Liver (tissue), 9 donors: ENCODE measurements around the gene SMAD5. TPM values are rescaled to one million over a fixed set of nuclear protein-coding genes. Genes with fewer than 3 reads are reported as not detected.

Source experiments
- DNase-seq: peaks from one replicate; pipeline ENCODE4 v3.0.0-alpha.2; 2017; ENCODE audit warnings: low spot score
- H3K27ac ChIP-seq, 2 donors: one replicate each; pipeline ENCODE4 v1.7.0; 2013; ENCODE audit warnings: inconsistent platforms in 2 of 2, low read length in 2 of 2, control low read depth in 1 of 2, low read depth in 1 of 2, mild to moderate bottlenecking in 1 of 2
- H3K27me3 ChIP-seq, 4 donors: one replicate each; pipeline versions ENCODE4 v1.6.1 to v1.7.0; 2013; ENCODE audit warnings: low read length in 3 of 4, inconsistent platforms in 1 of 4, mild to moderate bottlenecking in 1 of 4, moderate library complexity in 1 of 4; ENCODE audit not compliant: control insufficient read depth in 4 of 4, insufficient read depth in 4 of 4
- H3K36me3 ChIP-seq, 4 donors: one replicate each; pipeline versions ENCODE4 v1.6.1 to v1.7.0; 2013; ENCODE audit warnings: low read length in 3 of 4, mild to moderate bottlenecking in 3 of 4, low read depth in 1 of 4, moderate library complexity in 1 of 4; ENCODE audit not compliant: control insufficient read depth in 4 of 4, insufficient read depth in 3 of 4
- H3K4me1 ChIP-seq, 4 donors: one replicate each; pipeline versions ENCODE4 v1.6.1 to v1.7.0; 2013; ENCODE audit warnings: low read length in 3 of 4, mild to moderate bottlenecking in 3 of 4, moderate library complexity in 1 of 4; ENCODE audit not compliant: control insufficient read depth in 4 of 4, insufficient read depth in 4 of 4
- H3K4me3 ChIP-seq, 3 donors: one replicate each; pipeline versions ENCODE4 v1.6.1 to v1.7.0; 2013; ENCODE audit warnings: low read length in 3 of 3, control low read depth in 1 of 3, low read depth in 1 of 3, mild to moderate bottlenecking in 1 of 3
- H3K9ac ChIP-seq, 2 donors: one replicate each; pipeline ENCODE4 v1.7.0; 2013; ENCODE audit warnings: low read length in 2 of 2, mild to moderate bottlenecking in 2 of 2, moderate library complexity in 2 of 2, control low read depth in 1 of 2, low read depth in 1 of 2
- H3K9me3 ChIP-seq, 4 donors: one replicate each; pipeline versions ENCODE4 v1.6.1 to v1.7.0; 2013; ENCODE audit warnings: low read length in 3 of 4; ENCODE audit not compliant: control insufficient read depth in 4 of 4
- EGR1 ChIP-seq, 2 donors: IDR thresholded peaks; 2 replicates each; pipeline ENCODE4 v1.6.1; 2016 to 2018; ENCODE audit warnings: antibody characterized with exemption in 2 of 2, low read depth in 2 of 2
- FOXA1 ChIP-seq: IDR thresholded peaks from 2 replicates; pipeline ENCODE4 v1.6.1; 2016; ENCODE audit warnings: antibody characterized with exemption
- FOXA2 ChIP-seq: IDR thresholded peaks from 2 replicates; pipeline ENCODE4 v1.6.1; 2016; ENCODE audit warnings: antibody characterized with exemption
- GABPA ChIP-seq, 2 donors: IDR thresholded peaks in 1 of 2; conservative IDR thresholded peaks in 1 of 2; 2 replicates each; pipeline ENCODE4 v1.6.1; 2016; ENCODE audit warnings: antibody characterized with exemption in 2 of 2, mild to moderate bottlenecking in 1 of 2, moderate library complexity in 1 of 2
- HNF4A ChIP-seq, 2 donors: conservative IDR thresholded peaks; 2 replicates each; pipeline ENCODE4 v1.6.1; 2016; ENCODE audit warnings: antibody characterized with exemption in 2 of 2, mild to moderate bottlenecking in 2 of 2
- HNF4G ChIP-seq: IDR thresholded peaks from 2 replicates; pipeline ENCODE4 v1.6.1; 2016; ENCODE audit warnings: antibody characterized with exemption
- JUND ChIP-seq, 2 donors: IDR thresholded peaks; 2 replicates each; pipeline ENCODE4 v1.6.1; 2016; ENCODE audit warnings: antibody characterized with exemption in 2 of 2
- NR2F2 ChIP-seq: IDR thresholded peaks from 2 replicates; pipeline ENCODE4 v1.6.1; 2016; ENCODE audit warnings: antibody characterized with exemption
- RAD21 ChIP-seq, 2 donors: IDR thresholded peaks; 2 replicates each; pipeline ENCODE4 v1.6.1; 2016; ENCODE audit warnings: antibody characterized with exemption in 2 of 2, mild to moderate bottlenecking in 2 of 2
- RXRA ChIP-seq, 2 donors: IDR thresholded peaks; 2 replicates each; pipeline ENCODE4 v1.6.1; 2017 to 2018; ENCODE audit warnings: antibody characterized with exemption in 2 of 2, mild to moderate bottlenecking in 1 of 2
- SP1 ChIP-seq: IDR thresholded peaks from 2 replicates; pipeline ENCODE4 v1.6.1; 2018; ENCODE audit warnings: antibody characterized with exemption, mild to moderate bottlenecking
- YY1 ChIP-seq: IDR thresholded peaks from 2 replicates; pipeline ENCODE4 v1.6.1; 2016; ENCODE audit warnings: antibody characterized with exemption, mild to moderate bottlenecking
- WGBS: extraction: QIAGEN DNeasy Blood & Tissue Kit; methylation state at CpG from one replicate; pipeline ENCODE4 v1.1.7; 2013; 5-methylcytosine and 5-hydroxymethylcytosine counted together
- polyA plus RNA-seq, 2 donors: library from polyadenylated mRNA; stranded (reverse) in 1 of 2; unstranded in 1 of 2; fragments of 200-250 nt in 1 of 2; fragments of >200 nt in 1 of 2; fragmentation: Nextera tagmentation in 1 of 2; extraction: Ambion mirVana in 1 of 2; gene quantifications; one replicate each; pipeline versions ENCODE4 v1.2.1 to v1.2.3, GENCODE V29; 2013 to 2015
- total RNA-seq, 2 donors: library from RNA; depleted of rRNA; stranded (reverse); fragments of >200 nt; gene quantifications; one replicate each; pipeline ENCODE4 v1.2.3, GENCODE V29; 2014
- TF ChIP-seq, protein P1 (sequence below): IDR thresholded peaks from 2 replicates; pipeline ENCODE4 v1.6.1; 2016; ENCODE audit warnings: antibody characterized with exemption
- TF ChIP-seq, protein P2 (sequence below): IDR thresholded peaks from 2 replicates; pipeline ENCODE4 v1.6.1; 2016; ENCODE audit warnings: antibody characterized with exemption
- TF ChIP-seq, protein P3 (sequence below): fragments of 150-350 bp; IDR thresholded peaks from 2 replicates; pipeline ENCODE4 v1.5.1; 2017; ENCODE audit warnings: improper control_type of control experiment, low read depth, low read length; ENCODE audit not compliant: missing input control
- TF ChIP-seq, protein P4 (sequence below): IDR thresholded peaks from 2 replicates; pipeline ENCODE4 v1.6.1; 2016; ENCODE audit warnings: antibody characterized with exemption
- TF ChIP-seq, protein P5 (sequence below): IDR thresholded peaks from 2 replicates; pipeline ENCODE4 v1.6.1; 2016; ENCODE audit warnings: antibody characterized with exemption, mild to moderate bottlenecking
- donor health status: healthy.
- donor health status: healthy.
- donor health status: healthy.
- donor health status: healthy.
- donor health status: healthy.

SMAD5 gene
- total and polyA plus RNA-seq, 4 donors: 5.9 to 42.0 (median 16.3) TPM

DNA sequence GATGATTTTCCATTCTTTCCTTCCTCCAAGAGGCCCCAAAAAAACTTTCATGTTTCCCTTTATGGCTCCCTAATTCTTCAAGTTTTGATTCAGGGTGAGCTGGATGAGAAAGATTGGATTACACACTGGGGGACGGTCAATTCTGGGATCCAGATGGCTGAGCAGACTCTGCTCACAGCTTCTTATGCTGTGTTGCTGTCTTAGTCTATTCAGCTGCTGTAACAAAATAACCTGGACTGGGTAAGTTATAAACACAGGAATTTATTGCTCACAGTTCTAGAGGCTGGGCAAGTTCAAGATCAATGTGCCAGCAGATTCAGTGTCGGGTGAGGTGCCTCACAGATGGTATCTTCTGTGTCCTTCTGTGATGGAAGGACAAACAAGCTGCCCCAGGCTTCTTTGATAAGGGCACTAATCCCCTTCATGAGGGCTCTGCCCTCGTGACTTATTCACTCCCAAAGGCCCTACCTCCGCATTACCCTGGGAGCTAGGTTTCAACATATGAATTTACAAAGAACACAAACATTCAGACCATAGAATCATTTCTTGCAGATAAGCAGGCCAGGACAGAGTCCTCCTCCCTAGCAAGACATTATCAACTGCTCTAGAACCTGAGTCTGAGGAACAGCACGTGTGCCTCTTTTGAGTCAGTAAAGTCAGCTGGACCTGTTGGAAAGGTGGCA lies 23.1 kb upstream of the SMAD5 start:
- Histone ChIP-seq H3K36me3 (no peaks in the 10 kb centered on the region), H3K4me1 (peaks cover 0 to 15% (median 4%) of the 10 kb centered on the region in 4 donors), H3K9ac (no peak overlapping the region), H3K27me3 (no peaks in the 10 kb centered on the region), H3K9me3 (no peaks in the 10 kb centered on the region), H3K27ac (no peak overlapping the region), H3K4me3 (no peak overlapping the region)
- 92% methylated on average over 5 of the region's 5 CpGs for WGBS
- TF ChIP-seq, protein P1, sequence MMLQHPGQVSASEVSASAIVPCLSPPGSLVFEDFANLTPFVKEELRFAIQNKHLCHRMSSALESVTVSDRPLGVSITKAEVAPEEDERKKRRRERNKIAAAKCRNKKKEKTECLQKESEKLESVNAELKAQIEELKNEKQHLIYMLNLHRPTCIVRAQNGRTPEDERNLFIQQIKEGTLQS: no peak
- TF ChIP-seq, protein P2, sequence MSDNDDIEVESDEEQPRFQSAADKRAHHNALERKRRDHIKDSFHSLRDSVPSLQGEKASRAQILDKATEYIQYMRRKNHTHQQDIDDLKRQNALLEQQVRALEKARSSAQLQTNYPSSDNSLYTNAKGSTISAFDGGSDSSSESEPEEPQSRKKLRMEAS: no peak
- TF ChIP-seq RXRA (IDR thresholded peaks at IDR 0.05) (no peak), SP1 (no peak), FOXA1 (no peak), FOXA2 (no peak), HNF4A (conservative IDR thresholded peaks at IDR 0.05) (no peak), YY1 (no peak), JUND (IDR thresholded peaks at IDR 0.05) (no peak), NR2F2 (no peak), GABPA (IDR thresholded peaks at IDR 0.05 in 1 of 2, conservative IDR thresholded peaks at IDR 0.05 in 1 of 2) (no peak), HNF4G (no peak), RAD21 (IDR thresholded peaks at IDR 0.05) (no peak), EGR1 (IDR thresholded peaks at IDR 0.05; ENCODE audit: low read depth in 2 of 2) (no peak)
- TF ChIP-seq, protein P3, sequence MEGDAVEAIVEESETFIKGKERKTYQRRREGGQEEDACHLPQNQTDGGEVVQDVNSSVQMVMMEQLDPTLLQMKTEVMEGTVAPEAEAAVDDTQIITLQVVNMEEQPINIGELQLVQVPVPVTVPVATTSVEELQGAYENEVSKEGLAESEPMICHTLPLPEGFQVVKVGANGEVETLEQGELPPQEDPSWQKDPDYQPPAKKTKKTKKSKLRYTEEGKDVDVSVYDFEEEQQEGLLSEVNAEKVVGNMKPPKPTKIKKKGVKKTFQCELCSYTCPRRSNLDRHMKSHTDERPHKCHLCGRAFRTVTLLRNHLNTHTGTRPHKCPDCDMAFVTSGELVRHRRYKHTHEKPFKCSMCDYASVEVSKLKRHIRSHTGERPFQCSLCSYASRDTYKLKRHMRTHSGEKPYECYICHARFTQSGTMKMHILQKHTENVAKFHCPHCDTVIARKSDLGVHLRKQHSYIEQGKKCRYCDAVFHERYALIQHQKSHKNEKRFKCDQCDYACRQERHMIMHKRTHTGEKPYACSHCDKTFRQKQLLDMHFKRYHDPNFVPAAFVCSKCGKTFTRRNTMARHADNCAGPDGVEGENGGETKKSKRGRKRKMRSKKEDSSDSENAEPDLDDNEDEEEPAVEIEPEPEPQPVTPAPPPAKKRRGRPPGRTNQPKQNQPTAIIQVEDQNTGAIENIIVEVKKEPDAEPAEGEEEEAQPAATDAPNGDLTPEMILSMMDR: no peak
- TF ChIP-seq, protein P4, sequence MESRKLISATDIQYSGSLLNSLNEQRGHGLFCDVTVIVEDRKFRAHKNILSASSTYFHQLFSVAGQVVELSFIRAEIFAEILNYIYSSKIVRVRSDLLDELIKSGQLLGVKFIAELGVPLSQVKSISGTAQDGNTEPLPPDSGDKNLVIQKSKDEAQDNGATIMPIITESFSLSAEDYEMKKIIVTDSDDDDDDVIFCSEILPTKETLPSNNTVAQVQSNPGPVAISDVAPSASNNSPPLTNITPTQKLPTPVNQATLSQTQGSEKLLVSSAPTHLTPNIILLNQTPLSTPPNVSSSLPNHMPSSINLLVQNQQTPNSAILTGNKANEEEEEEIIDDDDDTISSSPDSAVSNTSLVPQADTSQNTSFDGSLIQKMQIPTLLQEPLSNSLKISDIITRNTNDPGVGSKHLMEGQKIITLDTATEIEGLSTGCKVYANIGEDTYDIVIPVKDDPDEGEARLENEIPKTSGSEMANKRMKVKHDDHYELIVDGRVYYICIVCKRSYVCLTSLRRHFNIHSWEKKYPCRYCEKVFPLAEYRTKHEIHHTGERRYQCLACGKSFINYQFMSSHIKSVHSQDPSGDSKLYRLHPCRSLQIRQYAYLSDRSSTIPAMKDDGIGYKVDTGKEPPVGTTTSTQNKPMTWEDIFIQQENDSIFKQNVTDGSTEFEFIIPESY: no peak
- TF ChIP-seq, protein P5, sequence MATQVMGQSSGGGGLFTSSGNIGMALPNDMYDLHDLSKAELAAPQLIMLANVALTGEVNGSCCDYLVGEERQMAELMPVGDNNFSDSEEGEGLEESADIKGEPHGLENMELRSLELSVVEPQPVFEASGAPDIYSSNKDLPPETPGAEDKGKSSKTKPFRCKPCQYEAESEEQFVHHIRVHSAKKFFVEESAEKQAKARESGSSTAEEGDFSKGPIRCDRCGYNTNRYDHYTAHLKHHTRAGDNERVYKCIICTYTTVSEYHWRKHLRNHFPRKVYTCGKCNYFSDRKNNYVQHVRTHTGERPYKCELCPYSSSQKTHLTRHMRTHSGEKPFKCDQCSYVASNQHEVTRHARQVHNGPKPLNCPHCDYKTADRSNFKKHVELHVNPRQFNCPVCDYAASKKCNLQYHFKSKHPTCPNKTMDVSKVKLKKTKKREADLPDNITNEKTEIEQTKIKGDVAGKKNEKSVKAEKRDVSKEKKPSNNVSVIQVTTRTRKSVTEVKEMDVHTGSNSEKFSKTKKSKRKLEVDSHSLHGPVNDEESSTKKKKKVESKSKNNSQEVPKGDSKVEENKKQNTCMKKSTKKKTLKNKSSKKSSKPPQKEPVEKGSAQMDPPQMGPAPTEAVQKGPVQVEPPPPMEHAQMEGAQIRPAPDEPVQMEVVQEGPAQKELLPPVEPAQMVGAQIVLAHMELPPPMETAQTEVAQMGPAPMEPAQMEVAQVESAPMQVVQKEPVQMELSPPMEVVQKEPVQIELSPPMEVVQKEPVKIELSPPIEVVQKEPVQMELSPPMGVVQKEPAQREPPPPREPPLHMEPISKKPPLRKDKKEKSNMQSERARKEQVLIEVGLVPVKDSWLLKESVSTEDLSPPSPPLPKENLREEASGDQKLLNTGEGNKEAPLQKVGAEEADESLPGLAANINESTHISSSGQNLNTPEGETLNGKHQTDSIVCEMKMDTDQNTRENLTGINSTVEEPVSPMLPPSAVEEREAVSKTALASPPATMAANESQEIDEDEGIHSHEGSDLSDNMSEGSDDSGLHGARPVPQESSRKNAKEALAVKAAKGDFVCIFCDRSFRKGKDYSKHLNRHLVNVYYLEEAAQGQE: no peak
- DNase-seq: no peak
